Keratinocyte (primary cell): ENCODE measurements around the gene CDYL. TPM values are rescaled to one million over a fixed set of nuclear protein-coding genes. Genes with fewer than 3 reads are reported as not detected.

Source experiments
- DNase-seq: peaks from one replicate; pipeline ENCODE4 v3.0.0-alpha.2; 2011; ENCODE audit warnings: low read depth, missing footprints, low spot score
- FAIRE-seq: peaks from 2 replicates; lab custom pipeline; 2011; peaks lifted over from hg19 to GRCh38; lab: Jason Lieb, UNC
- H2AFZ ChIP-seq: 2 replicates; pipeline ENCODE4 v1.6.0; 2012; ENCODE audit warnings: low read length, control low read depth, inconsistent platforms; ENCODE audit not compliant: control insufficient read depth
- H3K27ac ChIP-seq: 2 replicates; pipeline ENCODE4 v1.5.1; 2011; ENCODE audit warnings: low read length; ENCODE audit not compliant: control insufficient read depth, insufficient read depth
- H3K27me3 ChIP-seq: 3 replicates; pipeline ENCODE4 v1.6.0; 2011; ENCODE audit warnings: low read length; ENCODE audit not compliant: control insufficient read depth, insufficient read depth; ENCODE audit errors: extremely low read depth
- H3K36me3 ChIP-seq, 2 experiments: 2 replicates in 1 of 2; 3 replicates in 1 of 2; pipeline ENCODE4 v1.5.1; 2011; ENCODE audit warnings: low read length in 2 of 2, mild to moderate bottlenecking in 1 of 2; ENCODE audit not compliant: control insufficient read depth in 2 of 2, insufficient read depth in 2 of 2; ENCODE audit errors: extremely low read depth in 1 of 2
- H3K4me1 ChIP-seq: 3 replicates; pipeline ENCODE4 v1.5.1; 2011; ENCODE audit warnings: low read length; ENCODE audit not compliant: control insufficient read depth, insufficient read depth; ENCODE audit errors: extremely low read depth
- H3K4me2 ChIP-seq: 3 replicates; pipeline ENCODE4 v1.6.0; 2011; ENCODE audit warnings: low read depth, low read length; ENCODE audit not compliant: control insufficient read depth, insufficient read depth; ENCODE audit errors: extremely low read depth
- H3K4me3 ChIP-seq, 3 experiments: fragments of 200-600 bp in 1 of 3; sonication (generic) in 1 of 3; 2 replicates in 2 of 3; 3 replicates in 1 of 3; pipeline ENCODE4 v1.5.1; 2011 to 2016; ENCODE audit warnings: low read length in 3 of 3, mild to moderate bottlenecking in 3 of 3, control low read depth in 2 of 3, inconsistent platforms in 1 of 3, low read depth in 1 of 3, mixed read lengths in 1 of 3, mixed run types in 1 of 3, moderate library complexity in 1 of 3; ENCODE audit not compliant: control insufficient read depth in 2 of 3, insufficient read depth in 2 of 3; ENCODE audit errors: extremely low read depth in 1 of 3
- H3K79me2 ChIP-seq: 2 replicates; pipeline ENCODE4 v1.6.0; 2012; ENCODE audit warnings: low read length; ENCODE audit not compliant: control insufficient read depth, insufficient read depth
- H3K9ac ChIP-seq: 3 replicates; pipeline ENCODE4 v1.6.0; 2011; ENCODE audit warnings: low read length; ENCODE audit not compliant: control insufficient read depth, insufficient read depth; ENCODE audit errors: extremely low read depth
- H3K9me1 ChIP-seq: 3 replicates; pipeline ENCODE4 v1.6.0; 2011; ENCODE audit warnings: low read length; ENCODE audit not compliant: control insufficient read depth, insufficient read depth; ENCODE audit errors: extremely low read depth
- H3K9me3 ChIP-seq: 2 replicates; pipeline ENCODE4 v1.5.1; 2012; ENCODE audit warnings: low read depth, low read length; ENCODE audit not compliant: control insufficient read depth
- H4K20me1 ChIP-seq: 3 replicates; pipeline ENCODE4 v1.6.0; 2011; ENCODE audit warnings: low read length; ENCODE audit not compliant: control insufficient read depth, insufficient read depth; ENCODE audit errors: extremely low read depth
- CTCF ChIP-seq, 3 experiments: IDR thresholded peaks in 1 of 3; conservative IDR thresholded peaks in 1 of 3; optimal IDR thresholded peaks in 1 of 3; 2 replicates in 2 of 3; 3 replicates in 1 of 3; pipeline versions ENCODE3 to v1.5.1; 2011; ENCODE audit warnings: low read length in 3 of 3, mild to moderate bottlenecking in 3 of 3, moderate library complexity in 2 of 3, control low read depth in 1 of 3, inconsistent platforms in 1 of 3; ENCODE audit not compliant: insufficient read depth in 2 of 3; ENCODE audit errors: extremely low read depth in 1 of 3
- EZH2 ChIP-seq: IDR thresholded peaks from one replicate; pipeline ENCODE4 v1.6.1; 2012; ENCODE audit warnings: inconsistent platforms, mild to moderate bottlenecking, low read length, moderate library complexity
- dilution Hi-C: fragments of 300-500 bp; cut with MboI; formaldehyde crosslinking; loops from one replicate; pipeline ENCODE4 v1.7.0; 2020; ENCODE audit warnings: low sequenced_read_pairs; ENCODE audit not compliant: extremely low pct_ligation_motif_present
- polyA plus RNA-seq, 5 experiments: library from polyadenylated mRNA; depleted of rRNA in 3 of 5; stranded (reverse) in 3 of 5; stranded (forward) in 1 of 5; unstranded in 1 of 5; fragments of >200 nt; gene quantifications; 1 replicate in 1 of 5; 2 replicates in 3 of 5; 3 replicates in 1 of 5; pipeline versions ENCODE4 v1.2.1 to v1.2.3, GENCODE V29; 2011 to 2012; ENCODE audit warnings: missing spikeins in 2 of 5, low read depth in 1 of 5, low replicate concordance in 1 of 5

CDYL gene
- polyA plus RNA-seq, 1 donor (not counting 4 experiments of a cell fraction or from before 2014, with no cell fraction given), result 48.0 TPM

GRCh38 chr6:4962905-4963304 is 186.7 kb downstream of the CDYL start:
- dilution Hi-C loops, result no loop called here
- FAIRE-seq, result no peak
- Histone ChIP-seq H3K9ac (no peak overlapping the region), H3K27ac (no peak overlapping the region), H3K79me2 (no peaks in the 10 kb centered on the region), H2AFZ (no peak overlapping the region), H3K4me3 (no peak overlapping the region), H3K4me2 (no peak overlapping the region), H3K9me1 (no peaks in the 10 kb centered on the region), H3K27me3 (peaks cover 6% of the 10 kb centered on the region), H4K20me1 (no peaks in the 10 kb centered on the region), H3K9me3 (no peaks in the 10 kb centered on the region), H3K4me1 (no peaks in the 10 kb centered on the region), H3K36me3 (no peaks in the 10 kb centered on the region)
- TF ChIP-seq CTCF (optimal IDR thresholded peaks at IDR 0.05 in 1 of 3, IDR thresholded peaks at IDR 0.05 in 1 of 3, conservative IDR thresholded peaks at IDR 0.05 in 1 of 3; ENCODE audit: extremely low read depth in 1 of 3, insufficient read depth in 2 of 3, low read length in 3 of 3), result no peak
- TF ChIP-seq EZH2, result no peak
- DNase-seq, result no peak

- dilution Hi-C loops, result no loop called here
- H3K9me3 ChIP-seq, result no peaks in the 10 kb centered on the region
- no peak overlapping the region for H3K4me3 ChIP-seq
- no peaks in the 10 kb centered on the region for H3K79me2 ChIP-seq
- H2AFZ ChIP-seq, result no peak overlapping the region
- no peaks in the 10 kb centered on the region for H3K36me3 ChIP-seq
- H3K27me3 ChIP-seq, result peaks cover 6% of the 10 kb centered on the region
- H3K27ac ChIP-seq, result no peak overlapping the region
- no peak for FAIRE-seq
- DNase-seq, result no peak
- H4K20me1 ChIP-seq, result no peaks in the 10 kb centered on the region
- H3K4me2 ChIP-seq, result no peak overlapping the region
- no peaks in the 10 kb centered on the region for H3K4me1 ChIP-seq
- H3K9me1 ChIP-seq, result no peaks in the 10 kb centered on the region
- H3K9ac ChIP-seq, result no peak overlapping the region
- no peak for TF ChIP-seq CTCF (optimal IDR thresholded peaks at IDR 0.05 in 1 of 3, IDR thresholded peaks at IDR 0.05 in 1 of 3, conservative IDR thresholded peaks at IDR 0.05 in 1 of 3; ENCODE audit: extremely low read depth in 1 of 3, insufficient read depth in 2 of 3, low read length in 3 of 3)
- no peak for TF ChIP-seq EZH2
Measured at GRCh38 chr6:4964675-4965561, 188.7 kb downstream of the CDYL start.
